HUES48 (cell line): Measurements from ENCODE around the gene NECTIN2.
A peak's percentile ranks its signal among the peaks of the same experiment; 100 is the strongest.
"Not testable (repeated sequence)": the region's sequence is repeated elsewhere in the genome, so short reads cannot be mapped to it uniquely, and the experiment has no call there.

Experiments
- H3K27ac ChIP-seq: one replicate; pipeline ENCODE4 v1.7.0; 2013; ENCODE audit warnings: low read depth, low read length, inconsistent platforms
- H3K27me3 ChIP-seq: 2 replicates; pipeline ENCODE4 v1.6.1; 2013; ENCODE audit warnings: mild to moderate bottlenecking, low read length; ENCODE audit not compliant: control insufficient read depth, insufficient read depth
- H3K36me3 ChIP-seq: 2 replicates; pipeline ENCODE4 v1.6.1; 2013; ENCODE audit warnings: low read length; ENCODE audit not compliant: control insufficient read depth, insufficient read depth
- H3K4me1 ChIP-seq: 2 replicates; pipeline ENCODE4 v1.6.1; 2013; ENCODE audit warnings: mild to moderate bottlenecking, low read length; ENCODE audit not compliant: control insufficient read depth, insufficient read depth
- H3K4me3 ChIP-seq: 2 replicates; pipeline ENCODE4 v1.5.1; 2013; ENCODE audit warnings: mild to moderate bottlenecking, low read depth, low read length
- H3K9ac ChIP-seq: 2 replicates; pipeline ENCODE4 v1.6.1; 2013; ENCODE audit warnings: mild to moderate bottlenecking, low read depth, low read length, moderate library complexity
- H3K9me3 ChIP-seq: 2 replicates; pipeline ENCODE4 v1.6.1; 2013; ENCODE audit warnings: low read length; ENCODE audit not compliant: control insufficient read depth, insufficient read depth

The NECTIN2 gene

DNA sequence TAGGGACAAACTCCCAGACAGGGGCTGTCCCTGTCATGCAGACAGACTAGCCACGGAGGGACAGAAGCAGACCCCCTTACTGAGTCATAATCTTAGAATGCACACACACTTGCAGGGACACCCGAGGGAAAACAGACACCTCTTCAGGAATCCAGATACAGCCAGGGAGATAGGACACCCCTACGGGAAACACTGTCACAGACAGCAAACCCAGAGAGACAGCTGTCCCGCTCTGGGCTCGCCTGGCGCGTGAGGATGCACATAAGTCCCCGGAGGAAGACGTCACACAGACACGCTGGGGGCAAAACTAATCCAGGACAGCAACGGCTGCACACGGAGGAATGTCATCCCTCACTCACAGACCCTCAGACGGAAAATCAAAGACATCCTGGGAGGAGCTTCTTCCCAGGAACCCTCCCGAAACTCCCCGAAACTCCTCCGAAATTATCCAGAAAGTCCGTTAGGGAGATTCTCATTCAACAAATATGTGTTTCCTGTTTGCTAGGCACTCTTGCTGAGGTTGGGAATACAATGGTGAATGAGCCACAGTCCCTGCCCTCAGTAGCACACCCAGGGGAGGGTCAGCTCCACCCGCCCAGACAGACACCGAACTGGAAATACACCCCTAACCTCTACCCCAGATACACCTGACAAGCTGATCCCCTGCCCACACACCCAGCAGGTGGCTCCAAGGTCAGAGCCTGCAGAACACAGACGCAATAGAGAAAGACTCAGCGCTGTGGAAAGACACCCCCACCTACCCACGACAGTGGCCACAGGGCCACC lies 29.8 kb downstream of the NECTIN2 start:
- Histone ChIP-seq H3K9ac (no peak overlapping the region), H3K4me3 (no peak overlapping the region), H3K9me3 (no peaks in the 10 kb centered on the region), H3K27ac (no peak overlapping the region), H3K27me3 (no peaks in the 10 kb centered on the region), H3K4me1 (peaks cover 8% of the 10 kb centered on the region; the same call in 1 of the 2 replicates), H3K36me3 (peaks cover 83% of the 10 kb centered on the region)

- Histone ChIP-seq H3K27me3 (no peaks in the 10 kb centered on the region), H3K4me3 (no peak overlapping the region), H3K36me3 (peaks cover 71% of the 10 kb centered on the region), H3K9ac (no peak overlapping the region), H3K9me3 (no peaks in the 10 kb centered on the region), H3K27ac (no peak overlapping the region), H3K4me1 (peaks cover 8% of the 10 kb centered on the region; the same call in 1 of the 2 replicates)
Measured at GRCh38 chr19:44876930-44877535, 30.9 kb downstream of the NECTIN2 start.

GRCh38 chr19:44878120-44878865 lies 32.2 kb downstream of the NECTIN2 start:
- Histone ChIP-seq H3K27me3 (no peaks in the 10 kb centered on the region), H3K4me1 (peaks cover 8% of the 10 kb centered on the region; the same call in 1 of the 2 replicates), H3K36me3 (peaks cover 60% of the 10 kb centered on the region), H3K27ac (no peak overlapping the region), H3K9me3 (no peaks in the 10 kb centered on the region), H3K4me3 (no peak overlapping the region), H3K9ac (no peak overlapping the region)

DNA sequence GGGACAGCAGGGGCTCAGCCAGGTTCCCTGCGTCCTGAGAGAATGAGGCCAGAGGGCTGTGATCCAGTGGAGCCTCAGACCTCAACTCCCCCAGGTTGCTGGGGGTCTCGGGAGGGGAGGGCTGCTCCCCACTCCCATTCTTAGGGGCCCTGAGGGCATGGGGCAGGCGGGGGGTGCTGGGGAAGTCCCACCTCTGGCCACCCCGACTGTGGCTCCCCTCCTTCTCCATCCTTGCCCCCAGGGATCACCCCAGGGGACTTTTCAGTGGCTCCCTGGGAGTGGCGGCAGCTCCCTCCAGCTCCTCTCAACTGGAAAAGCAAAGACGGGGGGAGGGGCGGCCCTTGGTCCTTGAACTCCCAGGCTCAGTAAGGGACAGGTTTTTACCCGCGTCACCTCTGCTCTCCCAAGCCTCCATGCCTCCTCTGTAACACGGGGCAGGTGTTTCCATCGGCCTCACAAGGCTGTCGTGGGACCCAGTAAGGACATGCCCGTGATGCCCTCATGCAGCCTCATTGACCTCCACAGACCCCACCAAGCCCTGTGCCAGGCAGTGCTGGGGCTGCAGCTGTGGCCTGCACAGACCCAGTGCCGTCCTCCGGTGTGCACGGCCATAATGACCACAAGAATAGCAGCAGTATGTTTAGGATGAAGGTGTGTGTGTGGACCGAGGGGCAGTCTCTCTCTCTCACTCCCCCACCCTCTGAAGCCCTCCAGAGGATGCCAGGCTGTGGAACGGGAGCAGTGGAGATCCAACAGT lies 33.4 kb downstream of the NECTIN2 start:
- Histone ChIP-seq H3K27ac (no peak overlapping the region), H3K9ac (no peak overlapping the region), H3K9me3 (no peaks in the 10 kb centered on the region), H3K36me3 (peaks cover 53% of the 10 kb centered on the region), H3K4me3 (no peak overlapping the region), H3K4me1 (peaks cover 8% of the 10 kb centered on the region; the same call in 1 of the 2 replicates), H3K27me3 (no peaks in the 10 kb centered on the region)

DNA sequence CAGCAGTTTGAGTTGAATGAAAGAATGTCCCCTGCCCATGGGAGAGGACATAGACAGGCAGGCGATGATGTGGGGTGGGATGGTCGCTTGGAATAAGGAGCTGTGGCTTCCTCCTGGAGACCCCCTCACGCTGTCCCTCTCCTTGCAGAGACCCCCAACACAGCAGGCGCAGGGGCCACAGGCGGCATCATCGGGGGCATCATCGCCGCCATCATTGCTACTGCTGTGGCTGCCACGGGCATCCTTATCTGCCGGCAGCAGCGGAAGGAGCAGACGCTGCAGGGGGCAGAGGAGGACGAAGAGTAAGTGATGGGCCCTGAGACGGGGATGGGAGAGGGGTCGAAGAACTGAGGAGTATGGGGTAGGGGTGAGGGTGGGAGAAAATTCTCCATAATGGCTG lies 36.0 kb downstream of the NECTIN2 start:
- H3K9me3 ChIP-seq, result no peaks in the 10 kb centered on the region
- H3K4me1 ChIP-seq, result peaks cover 8% of the 10 kb centered on the region; the same call in 1 of the 2 replicates
- H3K27me3 ChIP-seq, result no peaks in the 10 kb centered on the region
- H3K9ac ChIP-seq, result no peak overlapping the region
- peaks cover 48% of the 10 kb centered on the region for H3K36me3 ChIP-seq
- no peak overlapping the region for H3K4me3 ChIP-seq
- H3K27ac ChIP-seq, result no peak overlapping the region

DNA sequence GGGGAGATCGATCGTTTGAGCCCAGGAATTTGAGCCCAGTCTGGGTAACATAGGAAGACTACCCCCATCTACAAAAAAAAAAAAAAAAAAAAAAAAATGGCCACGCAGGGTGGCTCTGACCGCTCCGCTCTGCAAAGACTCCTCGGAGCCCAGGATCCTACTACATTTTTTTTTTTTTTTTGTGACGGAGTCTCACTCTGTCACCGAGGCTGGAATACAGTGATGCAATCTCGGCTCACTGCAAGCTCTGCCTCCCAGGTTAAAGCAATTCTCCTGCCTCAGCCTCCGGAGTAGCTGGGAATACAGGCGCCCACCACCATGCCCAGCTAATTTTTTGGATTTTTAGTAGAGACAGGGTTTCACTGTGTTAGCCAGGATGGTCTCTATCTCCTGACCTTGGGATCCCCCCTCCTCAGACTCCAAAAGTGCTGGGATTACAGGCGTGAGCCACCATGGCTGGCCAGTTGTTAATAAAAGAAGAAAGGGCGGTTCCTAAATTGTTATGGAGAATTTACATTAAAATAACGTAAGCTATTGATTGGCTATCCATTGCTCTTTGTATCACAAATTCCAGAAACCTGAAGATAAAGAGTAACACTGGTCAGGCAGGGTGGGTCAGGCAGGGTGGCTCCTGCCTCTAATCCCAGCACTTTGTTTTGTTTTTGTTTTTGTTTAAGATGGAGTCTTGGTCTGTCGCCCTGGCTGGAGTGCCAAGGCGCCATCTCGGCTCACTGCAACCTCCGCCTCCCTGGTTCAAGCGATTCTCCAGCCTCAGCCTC lies 36.7 kb downstream of the NECTIN2 start:
- not testable (repeated sequence) for H3K9me3 ChIP-seq, H3K27me3 ChIP-seq, H3K4me1 ChIP-seq, H3K4me3 ChIP-seq, H3K9ac ChIP-seq
- peak overlapping the region; percentile 8 for H3K27ac ChIP-seq
- peaks cover 46% of the 10 kb centered on the region for H3K36me3 ChIP-seq

DNA sequence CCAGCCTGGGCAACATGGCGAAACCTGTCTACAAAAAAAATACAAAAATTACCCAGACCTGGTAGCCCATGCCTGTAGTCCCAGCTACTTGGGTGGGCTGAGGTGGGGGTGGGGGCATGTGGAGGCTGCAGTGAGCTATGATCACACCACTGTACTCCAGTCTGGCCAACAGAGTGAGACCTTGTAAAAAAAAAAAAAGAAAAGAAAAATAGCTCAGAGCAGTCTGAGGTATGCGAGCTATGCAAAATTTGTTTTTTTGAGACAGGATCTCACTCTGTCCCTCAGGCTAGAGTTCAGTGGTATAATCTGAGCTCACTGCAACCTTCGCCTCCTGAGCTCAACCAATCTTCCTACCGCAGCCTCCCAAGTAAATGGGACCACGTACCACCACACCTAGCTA lies 37.8 kb downstream of the NECTIN2 start:
- Histone ChIP-seq H3K9ac (no peak overlapping the region), H3K4me1 (peaks cover 4% of the 10 kb centered on the region; the same call in 1 of the 2 replicates), H3K27me3 (no peaks in the 10 kb centered on the region), H3K36me3 (peaks cover 44% of the 10 kb centered on the region), H3K27ac (no peak overlapping the region), H3K9me3 (no peaks in the 10 kb centered on the region), H3K4me3 (no peak overlapping the region)

- Histone ChIP-seq H3K27ac (no peak overlapping the region), H3K9ac (no peak overlapping the region), H3K36me3 (peaks cover 39% of the 10 kb centered on the region), H3K4me3 (no peak overlapping the region), H3K4me1 (no peaks in the 10 kb centered on the region), H3K27me3 (no peaks in the 10 kb centered on the region), H3K9me3 (no peaks in the 10 kb centered on the region)
Measured at GRCh38 chr19:44884566-44884965, 38.5 kb downstream of the NECTIN2 start.

DNA sequence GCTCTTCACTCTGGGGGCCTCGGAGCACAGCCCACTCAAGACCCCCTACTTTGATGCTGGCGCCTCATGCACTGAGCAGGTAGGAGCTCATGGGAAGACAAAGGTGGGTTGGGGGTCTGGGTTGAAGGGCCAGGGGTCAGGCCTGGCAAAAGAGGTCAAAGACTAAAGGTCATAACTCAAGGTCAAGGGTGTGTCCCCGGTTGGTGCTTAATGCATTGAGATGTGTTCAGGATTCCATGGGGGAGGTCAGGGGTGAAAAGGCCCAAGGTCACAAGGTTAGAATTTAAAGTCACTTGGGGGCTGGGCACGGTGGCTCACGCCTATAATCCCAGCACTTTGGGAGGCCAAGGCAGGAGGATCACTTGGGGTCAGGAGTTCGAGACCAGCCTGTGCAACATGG lies 40.0 kb downstream of the NECTIN2 start:
- H3K36me3 ChIP-seq, result peaks cover 36% of the 10 kb centered on the region

DNA sequence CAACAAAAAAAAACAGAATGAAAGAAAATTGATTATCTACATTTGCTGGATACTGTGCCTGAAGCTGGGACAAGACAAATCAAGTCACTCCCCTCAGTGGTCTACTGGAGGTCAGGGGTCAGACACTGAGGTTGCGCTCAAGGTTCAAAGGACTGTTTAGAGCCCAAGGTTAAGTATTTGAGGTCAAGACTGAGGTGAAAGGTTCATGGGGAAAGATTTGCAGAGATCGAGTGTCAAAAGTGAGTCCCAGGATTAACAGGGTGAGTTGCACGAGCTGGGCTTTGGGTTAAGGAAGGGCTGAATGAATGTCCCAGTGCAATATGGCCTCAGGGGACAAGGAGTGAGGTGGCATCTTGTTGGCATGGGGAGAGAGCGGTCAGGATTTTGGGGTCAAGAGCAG lies 41.6 kb downstream of the NECTIN2 start:
- Histone ChIP-seq H3K4me1 (0 out of 2 replicates have a peak, but pooled peaks cover 4% of the 10 kb centered on the region), H3K9me3 (no peaks in the 10 kb centered on the region), H3K27ac (no peak overlapping the region), H3K27me3 (no peaks in the 10 kb centered on the region), H3K4me3 (no peak overlapping the region), H3K36me3 (peaks cover 43% of the 10 kb centered on the region), H3K9ac (no peak overlapping the region)

More for the DNA sequence above, 40.0 kb downstream of the NECTIN2 start:
- H3K9ac ChIP-seq, result no peak overlapping the region
- no peak overlapping the region for H3K27ac ChIP-seq
- no peaks in the 10 kb centered on the region for H3K27me3 ChIP-seq
- H3K4me3 ChIP-seq, result no peak overlapping the region
- H3K4me1 ChIP-seq, result no peaks in the 10 kb centered on the region
- no peaks in the 10 kb centered on the region for H3K9me3 ChIP-seq
